ENCODE data around the gene CD1B.

The CD1B gene

GRCh38 chr1:158335213-158335532 is 3.8 kb upstream of the CD1B start:
- CTCF ChIA-PET, result no interaction called here

GRCh38 chr1:158334526-158335212 is 3.3 kb upstream of the CD1B start:
- no peak for DNase-seq (ENCODE audit: extremely low spot score)
- POLR2A ChIA-PET, result no interaction called here
- CTCF ChIA-PET, result no interaction called here
- TF ChIP-seq ARNT (IDR thresholded peaks at IDR 0.05) (no peak), FOXK2 (IDR thresholded peaks at IDR 0.05) (no peak), SUZ12 (IDR thresholded peaks at IDR 0.05) (no peak), FOXM1 (IDR thresholded peaks at IDR 0.05; ENCODE audit: borderline replicate concordance) (no peak), ELF4 (IDR thresholded peaks at IDR 0.05) (no peak), LEF1 (IDR thresholded peaks at IDR 0.05; ENCODE audit: borderline replicate concordance) (no peak)

More at GRCh38 chr1:158335213-158335532, 3.8 kb upstream of the CD1B start:
- POLR2A ChIA-PET, result no interaction called here
- TF ChIP-seq CTBP1 (IDR thresholded peaks at IDR 0.05; ENCODE audit: borderline replicate concordance) (no peak), ZNF384 (IDR thresholded peaks at IDR 0.05) (no peak), FOXM1 (IDR thresholded peaks at IDR 0.05; ENCODE audit: borderline replicate concordance) (no peak), L3MBTL2 (conservative IDR thresholded peaks at IDR 0.05) (no peak), PKNOX1 (IDR thresholded peaks at IDR 0.05) (no peak), FOXA1 (IDR thresholded peaks at IDR 0.05) (no peak), SP1 (IDR thresholded peaks at IDR 0.05) (no peak), ELF4 (IDR thresholded peaks at IDR 0.05) (no peak), LEF1 (IDR thresholded peaks at IDR 0.05; ENCODE audit: borderline replicate concordance) (no peak), FOXK2 (IDR thresholded peaks at IDR 0.05) (no peak), NFRKB (IDR thresholded peaks at IDR 0.05) (no peak), TARDBP (IDR thresholded peaks at IDR 0.05) (no peak), BHLHE40 (IDR thresholded peaks at IDR 0.05; ENCODE audit: borderline replicate concordance) (no peak), HDGF (IDR thresholded peaks at IDR 0.05; ENCODE audit: borderline replicate concordance) (no peak), SUZ12 (IDR thresholded peaks at IDR 0.05) (no peak), ARNT (IDR thresholded peaks at IDR 0.05) (no peak)
- DNase-seq (ENCODE audit: extremely low spot score), result no peak

- CTCF ChIA-PET, result interaction anchor here (0.6 kb wide), 1 partner anchor 49 kb away, joined by 5 read pairs; no protein-coding TSS in a partner anchor
- DNase-seq (ENCODE audit: extremely low spot score), result no peak
- POLR2A ChIA-PET, result no interaction called here
- TF ChIP-seq ARNT (IDR thresholded peaks at IDR 0.05) (no peak), FOXA1 (IDR thresholded peaks at IDR 0.05) (no peak), FOXM1 (IDR thresholded peaks at IDR 0.05; ENCODE audit: borderline replicate concordance) (no peak), HDGF (IDR thresholded peaks at IDR 0.05; ENCODE audit: borderline replicate concordance) (no peak), BHLHE40 (IDR thresholded peaks at IDR 0.05; ENCODE audit: borderline replicate concordance) (no peak), LEF1 (IDR thresholded peaks at IDR 0.05; ENCODE audit: borderline replicate concordance) (no peak), ZNF384 (IDR thresholded peaks at IDR 0.05) (no peak), SP1 (IDR thresholded peaks at IDR 0.05) (no peak), TARDBP (IDR thresholded peaks at IDR 0.05) (no peak), FOXK2 (IDR thresholded peaks at IDR 0.05) (no peak), PKNOX1 (IDR thresholded peaks at IDR 0.05) (no peak), NFRKB (IDR thresholded peaks at IDR 0.05) (no peak)
These were observed 2.2 kb upstream of the CD1B start for GRCh38 chr1:158333405-158334155.

GRCh38 chr1:158331106-158331425 is 265 bp downstream of the CD1B start:
- ChIA-PET POLR2A (no interaction called here), CTCF (no interaction called here)
- TF ChIP-seq HDGF (IDR thresholded peaks at IDR 0.05; ENCODE audit: borderline replicate concordance) (no peak), FOXA1 (IDR thresholded peaks at IDR 0.05) (no peak)
- DNase-seq (ENCODE audit: extremely low spot score), result no peak

- CTCF ChIA-PET, result no interaction called here
- DNase-seq (ENCODE audit: extremely low spot score), result no peak
- POLR2A ChIA-PET, result no interaction called here
- TF ChIP-seq PKNOX1 (IDR thresholded peaks at IDR 0.05), result no peak
These were observed 783 bp downstream of the CD1B start for GRCh38 chr1:158330391-158331105.

GRCh38 chr1:158329733-158330132 is 1.6 kb downstream of the CD1B start:
- ChIA-PET POLR2A (no interaction called here), CTCF (no interaction called here)
- no peak for DNase-seq (ENCODE audit: extremely low spot score)
- TF ChIP-seq LEF1 (IDR thresholded peaks at IDR 0.05; ENCODE audit: borderline replicate concordance) (no peak), FOXA1 (IDR thresholded peaks at IDR 0.05) (no peak), BHLHE40 (IDR thresholded peaks at IDR 0.05; ENCODE audit: borderline replicate concordance) (no peak), HDGF (IDR thresholded peaks at IDR 0.05; ENCODE audit: borderline replicate concordance) (no peak), ZNF384 (IDR thresholded peaks at IDR 0.05) (no peak), SUZ12 (IDR thresholded peaks at IDR 0.05) (no peak), PKNOX1 (IDR thresholded peaks at IDR 0.05) (no peak), ELF4 (IDR thresholded peaks at IDR 0.05) (no peak), FOXM1 (IDR thresholded peaks at IDR 0.05; ENCODE audit: borderline replicate concordance) (no peak), CTBP1 (IDR thresholded peaks at IDR 0.05; ENCODE audit: borderline replicate concordance) (no peak), TARDBP (IDR thresholded peaks at IDR 0.05) (no peak), FOXK2 (IDR thresholded peaks at IDR 0.05) (no peak), ARNT (IDR thresholded peaks at IDR 0.05) (no peak), NFRKB (IDR thresholded peaks at IDR 0.05) (no peak), L3MBTL2 (conservative IDR thresholded peaks at IDR 0.05) (no peak), SP1 (IDR thresholded peaks at IDR 0.05) (no peak)
